WTC11 (cell line): ENCODE measurements around the gene C10orf95. TPM values are rescaled to one million over a fixed set of nuclear protein-coding genes. Genes with fewer than 3 reads are reported as not detected.

ENCODE experiments used
- ARID4B ChIP-seq: sonication (generic); formaldehyde crosslinking; IDR thresholded peaks from 2 replicates; pipeline ENCODE4 v1.8.0; 2023; ENCODE audit warnings: missing genetic modification reagents, mild to moderate bottlenecking, borderline replicate concordance
- ATF1 ChIP-seq: sonication (generic); formaldehyde crosslinking; IDR thresholded peaks from 2 replicates; pipeline ENCODE4 v1.8.1; 2023; ENCODE audit warnings: mild to moderate bottlenecking, moderate library complexity, missing genetic modification reagents
- CREB1 ChIP-seq: sonication (generic); formaldehyde crosslinking; IDR thresholded peaks from 2 replicates; pipeline ENCODE4 v1.8.0; 2023; ENCODE audit warnings: mild to moderate bottlenecking, missing genetic modification reagents
- CREM ChIP-seq: sonication (generic); formaldehyde crosslinking; IDR thresholded peaks from 2 replicates; pipeline ENCODE4 v1.8.1; 2022; ENCODE audit warnings: mild to moderate bottlenecking, missing genetic modification reagents, moderate library complexity
- E2F4 ChIP-seq: sonication (generic); formaldehyde crosslinking; IDR thresholded peaks from 2 replicates; pipeline ENCODE4 v1.8.1; 2022; ENCODE audit warnings: low read depth, mild to moderate bottlenecking, moderate library complexity, missing genetic modification reagents, borderline replicate concordance
- ETV6 ChIP-seq: sonication (generic); formaldehyde crosslinking; IDR thresholded peaks from 2 replicates; pipeline ENCODE4 v1.8.1; 2022; ENCODE audit warnings: mild to moderate bottlenecking, missing genetic modification reagents
- HMGA2 ChIP-seq: fragments of 250-450 bp; sonication (Bioruptor Pico); IDR thresholded peaks from 2 replicates; pipeline ENCODE4 v1.4.0; 2021; ENCODE audit warnings: mild to moderate bottlenecking, moderate library complexity
- HMGXB4 ChIP-seq: sonication (generic); formaldehyde crosslinking; IDR thresholded peaks from 2 replicates; pipeline ENCODE4 v1.8.1; 2023; ENCODE audit warnings: mild to moderate bottlenecking, moderate library complexity, missing genetic modification reagents
- JUN ChIP-seq: sonication (generic); formaldehyde crosslinking; IDR thresholded peaks from 2 replicates; pipeline ENCODE4 v1.8.0; 2023; ENCODE audit warnings: mild to moderate bottlenecking, missing genetic modification reagents
- KAT7 ChIP-seq: sonication (generic); formaldehyde crosslinking; IDR thresholded peaks from 2 replicates; pipeline ENCODE4 v1.8.1; 2023; ENCODE audit warnings: missing genetic modification reagents, mild to moderate bottlenecking, borderline replicate concordance
- MAX ChIP-seq: sonication (generic); formaldehyde crosslinking; IDR thresholded peaks from 2 replicates; pipeline ENCODE4 v1.8.0; 2022; ENCODE audit warnings: mild to moderate bottlenecking, missing genetic modification reagents
- MYBL2 ChIP-seq: sonication (generic); formaldehyde crosslinking; IDR thresholded peaks from 2 replicates; pipeline ENCODE4 v1.8.1; 2023; ENCODE audit warnings: mild to moderate bottlenecking, moderate library complexity, missing genetic modification reagents
- NFE2L1 ChIP-seq: sonication (generic); formaldehyde crosslinking; IDR thresholded peaks from 2 replicates; pipeline ENCODE4 v1.8.1; 2023; ENCODE audit warnings: missing genetic modification reagents
- OVOL2 ChIP-seq: fragments of 250-450 bp; sonication (Bioruptor Pico); IDR thresholded peaks from 2 replicates; pipeline ENCODE4 v1.9.0; 2021; ENCODE audit warnings: mild to moderate bottlenecking, borderline replicate concordance
- SOX15 ChIP-seq: fragments of 250-450 bp; sonication (Bioruptor Pico); IDR thresholded peaks from 2 replicates; pipeline ENCODE4 v1.9.0; 2021; ENCODE audit warnings: mild to moderate bottlenecking
- SP1 ChIP-seq: sonication (generic); formaldehyde crosslinking; conservative IDR thresholded peaks from 2 replicates; pipeline ENCODE4 v1.8.1; 2022; ENCODE audit warnings: missing genetic modification reagents
- TEAD1 ChIP-seq: sonication (generic); formaldehyde crosslinking; IDR thresholded peaks from 2 replicates; pipeline ENCODE4 v1.8.0; 2022; ENCODE audit warnings: mild to moderate bottlenecking, missing genetic modification reagents
- ZNF219 ChIP-seq: sonication (generic); formaldehyde crosslinking; IDR thresholded peaks from 2 replicates; pipeline ENCODE4 v1.8.0; 2023; ENCODE audit warnings: missing genetic modification reagents, mild to moderate bottlenecking, borderline replicate concordance
- ZNF425 ChIP-seq: fragments of 250-450 bp; sonication (Bioruptor Pico); conservative IDR thresholded peaks from 2 replicates; pipeline ENCODE4 v1.9.0; 2021; ENCODE audit warnings: mild to moderate bottlenecking
- ZNF512 ChIP-seq: sonication (generic); formaldehyde crosslinking; IDR thresholded peaks from 2 replicates; pipeline ENCODE4 v1.8.1; 2022; ENCODE audit warnings: missing genetic modification reagents, borderline replicate concordance
- ZNF532 ChIP-seq: fragments of 250-450 bp; sonication (Bioruptor Pico); IDR thresholded peaks from 2 replicates; pipeline ENCODE4 v1.9.0; 2021; ENCODE audit warnings: mild to moderate bottlenecking, borderline replicate concordance
- total RNA-seq: library from RNA; stranded (reverse); gene quantifications from 3 replicates; pipeline ENCODE4 v1.2.3, GENCODE V29; 2021

C10orf95 gene
- total RNA-seq, 1 experiment from 2014 or later = 0.96 TPM

- no peak for TF ChIP-seq ZNF425 (CRISPR knock-in tag)
- TF ChIP-seq ETV6 (CRISPR knock-in tag) = no peak
- no peak; the same call in 1 of the 2 replicates for TF ChIP-seq ARID4B (CRISPR knock-in tag)
- peak; percentile 70; the same call in 1 of the 2 replicates for TF ChIP-seq ZNF219
- TF ChIP-seq HMGA2 = no peak
- no peak for TF ChIP-seq CREB1 (CRISPR knock-in tag)
- TF ChIP-seq ZNF532 = no peak
- TF ChIP-seq ZNF512 (CRISPR knock-in tag) = no peak
- TF ChIP-seq JUN = peak; percentile 65; the same call in 1 of the 2 replicates
- peak; percentile 78; the same call in 1 of the 2 replicates for TF ChIP-seq KAT7 (CRISPR knock-in tag)
- TF ChIP-seq HMGXB4 (CRISPR knock-in tag) = peak; percentile 83
- peak; percentile 84 for TF ChIP-seq CREM (CRISPR knock-in tag)
- TF ChIP-seq SOX15 (CRISPR knock-in tag) = no peak
- no peak for TF ChIP-seq NFE2L1 (CRISPR knock-in tag)
- TF ChIP-seq MYBL2 (CRISPR knock-in tag) = 0 out of 2 replicates have a peak, but pooled peaks have one; percentile 16
- TF ChIP-seq SP1 (CRISPR knock-in tag) = peak; percentile 73; the same call in 1 of the 2 replicates
- 0 out of 2 replicates have a peak, but pooled peaks have one; percentile 20 for TF ChIP-seq TEAD1
- 0 out of 2 replicates have a peak, but pooled peaks have one; percentile 10 for TF ChIP-seq E2F4 (CRISPR knock-in tag)
- TF ChIP-seq ATF1 (CRISPR knock-in tag) = no peak
- no peak for TF ChIP-seq OVOL2
- TF ChIP-seq MAX (CRISPR knock-in tag) = no peak
Observed at GRCh38 chr10:102450374-102451104, 804 bp downstream of the C10orf95 start (continued).
